Measurements from ENCODE around the gene MKRN1. TPM values are rescaled to one million over a fixed set of nuclear protein-coding genes. Genes with fewer than 3 reads are reported as not detected.
"Not testable (repeated sequence)": the region's sequence is repeated elsewhere in the genome, so short reads cannot be mapped to it uniquely, and the experiment has no call there.

The MKRN1 gene
- total RNA-seq, 4 donors from 2014 or later = 100 to 194 (median 105) TPM

- TF ChIP-seq, protein P1, sequence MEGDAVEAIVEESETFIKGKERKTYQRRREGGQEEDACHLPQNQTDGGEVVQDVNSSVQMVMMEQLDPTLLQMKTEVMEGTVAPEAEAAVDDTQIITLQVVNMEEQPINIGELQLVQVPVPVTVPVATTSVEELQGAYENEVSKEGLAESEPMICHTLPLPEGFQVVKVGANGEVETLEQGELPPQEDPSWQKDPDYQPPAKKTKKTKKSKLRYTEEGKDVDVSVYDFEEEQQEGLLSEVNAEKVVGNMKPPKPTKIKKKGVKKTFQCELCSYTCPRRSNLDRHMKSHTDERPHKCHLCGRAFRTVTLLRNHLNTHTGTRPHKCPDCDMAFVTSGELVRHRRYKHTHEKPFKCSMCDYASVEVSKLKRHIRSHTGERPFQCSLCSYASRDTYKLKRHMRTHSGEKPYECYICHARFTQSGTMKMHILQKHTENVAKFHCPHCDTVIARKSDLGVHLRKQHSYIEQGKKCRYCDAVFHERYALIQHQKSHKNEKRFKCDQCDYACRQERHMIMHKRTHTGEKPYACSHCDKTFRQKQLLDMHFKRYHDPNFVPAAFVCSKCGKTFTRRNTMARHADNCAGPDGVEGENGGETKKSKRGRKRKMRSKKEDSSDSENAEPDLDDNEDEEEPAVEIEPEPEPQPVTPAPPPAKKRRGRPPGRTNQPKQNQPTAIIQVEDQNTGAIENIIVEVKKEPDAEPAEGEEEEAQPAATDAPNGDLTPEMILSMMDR (IDR thresholded peaks at IDR 0.05) = no peak
- no peak for TF ChIP-seq POLR2A (IDR thresholded peaks at IDR 0.05)
- no peak overlapping the region for H3K4me3 ChIP-seq
- no peak overlapping the region for H3K27ac ChIP-seq
- peaks cover 0 to 89% (median 0%) of the 10 kb centered on the region in 3 donors for H3K36me3 ChIP-seq
- no peaks in the 10 kb centered on the region for H3K27me3 ChIP-seq
- peaks cover 0 to 7% (median 0%) of the 10 kb centered on the region in 4 donors for H3K4me1 ChIP-seq
- H3K9me3 ChIP-seq = no peaks in the 10 kb centered on the region
- no peak for DNase-seq
Observed at GRCh38 chr7:140458201-140458600, 21.1 kb downstream of the MKRN1 start.

DNA sequence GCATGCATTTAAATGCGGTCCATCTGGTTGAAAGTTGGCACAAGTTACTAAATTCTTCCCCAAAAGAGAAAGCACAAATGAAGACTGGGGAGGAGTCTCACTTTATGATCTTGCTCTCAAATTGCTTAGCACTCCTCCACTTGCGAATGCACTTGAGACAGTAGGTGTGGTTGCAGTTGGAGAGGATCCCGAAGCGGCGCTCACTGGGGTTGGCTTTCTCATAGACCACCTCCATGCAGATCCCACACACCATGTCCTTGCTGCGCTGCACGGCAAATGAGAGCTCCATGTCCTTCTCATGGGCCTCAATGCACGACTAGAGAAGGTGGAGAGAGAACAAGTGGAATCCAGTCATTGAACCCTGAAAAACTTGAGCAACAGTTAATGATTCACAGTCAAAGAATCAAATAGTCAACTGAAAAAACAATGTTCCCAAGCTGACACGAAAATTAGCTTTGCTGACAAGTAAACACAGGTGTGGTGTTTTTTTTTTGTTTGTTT lies 22.7 kb downstream of the MKRN1 start:
- Histone ChIP-seq H3K9me3 (no peaks in the 10 kb centered on the region), H3K27me3 (no peaks in the 10 kb centered on the region), H3K4me3 (no peak overlapping the region), H3K36me3 (peaks cover 0 to 87% (median 0%) of the 10 kb centered on the region in 3 donors), H3K4me1 (peaks cover 0 to 7% (median 0%) of the 10 kb centered on the region in 4 donors), H3K27ac (peak overlapping the region in 1 of 4 donors; percentile 55)
- TF ChIP-seq, protein P1 (IDR thresholded peaks at IDR 0.05) = no peak
- TF ChIP-seq POLR2A (IDR thresholded peaks at IDR 0.05) = no peak
- no peak for DNase-seq

DNA sequence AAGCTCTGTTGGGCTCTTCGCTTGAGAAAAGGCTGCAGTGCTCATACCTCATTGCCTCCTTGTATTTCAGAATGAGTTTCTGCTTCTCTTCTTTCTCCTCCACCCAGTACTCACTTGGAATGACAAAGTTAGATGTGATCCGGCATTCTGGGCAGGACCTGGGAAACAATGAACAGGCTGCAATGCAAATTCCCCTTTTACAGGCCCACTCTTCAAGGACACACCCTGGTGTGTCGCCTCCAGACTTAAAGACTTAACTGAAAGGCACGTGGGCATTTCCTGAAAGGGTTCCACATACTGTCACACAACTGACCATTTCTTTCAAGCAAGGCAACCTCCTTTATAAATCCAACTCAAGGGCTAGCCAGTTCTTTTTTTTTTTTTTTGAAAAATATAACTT lies 23.6 kb downstream of the MKRN1 start:
- peaks cover 0 to 79% (median 0%) of the 10 kb centered on the region in 3 donors for H3K36me3 ChIP-seq
- no peak overlapping the region for H3K27ac ChIP-seq
- TF ChIP-seq, protein P1 (IDR thresholded peaks at IDR 0.05) = no peak
- no peak for TF ChIP-seq POLR2A (IDR thresholded peaks at IDR 0.05)
- no peaks in the 10 kb centered on the region for H3K27me3 ChIP-seq
- H3K4me1 ChIP-seq = peaks cover 0 to 7% (median 0%) of the 10 kb centered on the region in 4 donors
- no peak for DNase-seq
- no peaks in the 10 kb centered on the region for H3K9me3 ChIP-seq
- no peak overlapping the region for H3K4me3 ChIP-seq

DNA sequence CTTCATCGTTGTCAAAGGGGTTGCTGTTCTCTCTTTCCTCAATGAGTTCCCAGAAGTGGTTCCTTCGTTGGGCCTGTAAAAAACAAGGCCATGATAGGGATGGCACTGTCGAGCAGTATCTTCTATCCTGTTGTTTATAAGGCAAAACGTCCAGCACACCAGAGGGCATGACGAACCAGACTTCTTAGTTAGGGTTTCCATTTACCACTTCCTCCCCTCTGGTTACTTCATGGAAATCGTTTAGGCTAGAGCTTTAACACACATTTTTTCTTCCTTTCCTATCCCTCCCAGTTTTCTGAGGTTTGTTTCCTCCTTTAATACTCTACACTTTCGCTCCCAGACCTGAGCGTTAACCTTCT lies 24.7 kb downstream of the MKRN1 start:
- no peak overlapping the region for H3K4me3 ChIP-seq
- H3K27ac ChIP-seq = no peak overlapping the region
- no peaks in the 10 kb centered on the region for H3K9me3 ChIP-seq
- peaks cover 0 to 7% (median 0%) of the 10 kb centered on the region in 4 donors for H3K4me1 ChIP-seq
- TF ChIP-seq POLR2A (IDR thresholded peaks at IDR 0.05) = no peak
- TF ChIP-seq, protein P1 (IDR thresholded peaks at IDR 0.05) = no peak
- no peak for DNase-seq
- H3K27me3 ChIP-seq = no peaks in the 10 kb centered on the region
- H3K36me3 ChIP-seq = peaks cover 0 to 72% (median 0%) of the 10 kb centered on the region in 3 donors

DNA sequence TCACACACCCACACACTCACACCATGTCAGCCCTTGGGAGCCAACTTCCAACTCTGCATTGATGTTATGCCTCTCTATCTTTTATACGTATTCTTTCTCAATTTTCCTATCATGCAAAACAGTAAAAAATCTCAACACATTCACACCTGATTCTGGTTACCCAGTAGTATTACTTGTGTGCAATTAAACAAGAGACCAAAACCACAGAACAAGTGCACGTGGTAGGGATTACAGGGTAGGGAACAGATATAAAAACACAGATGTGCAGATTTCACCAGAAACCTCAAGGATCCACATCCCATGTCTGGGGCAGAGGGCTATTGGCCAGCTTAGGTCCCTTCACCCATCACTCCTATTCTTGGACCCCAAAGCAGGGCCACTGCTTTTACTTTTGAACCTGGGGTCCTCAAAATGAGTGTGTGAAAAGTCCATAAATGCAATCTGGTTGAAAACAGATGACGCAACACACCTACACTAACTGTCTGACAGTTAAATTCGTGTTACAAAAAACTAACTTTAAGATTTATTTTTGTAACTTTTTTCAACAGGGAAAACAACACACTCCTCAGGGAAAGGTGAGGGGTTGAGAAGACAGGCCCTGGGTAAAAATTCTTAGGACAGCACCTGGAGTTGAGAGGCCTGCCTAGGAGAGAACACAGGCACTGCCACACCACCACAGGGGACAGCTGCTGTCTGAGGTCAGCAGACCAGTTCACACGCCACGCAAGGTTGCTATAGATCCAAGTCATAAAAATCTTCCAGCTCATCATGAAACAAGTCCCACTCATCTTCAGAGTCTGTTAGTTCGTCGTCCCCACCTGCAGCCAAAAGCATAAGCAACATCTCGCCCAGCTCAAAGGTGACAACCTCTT lies 25.3 kb downstream of the MKRN1 start:
- DNase-seq, H3K27me3 ChIP-seq, H3K9me3 ChIP-seq, H3K4me3 ChIP-seq, H3K27ac ChIP-seq, H3K4me1 ChIP-seq: not testable (repeated sequence)
- peaks cover 0 to 66% (median 0%) of the 10 kb centered on the region in 3 donors for H3K36me3 ChIP-seq

- Histone ChIP-seq H3K27ac (peak overlapping the region in 1 of 4 donors; percentile 3), H3K4me1 (peaks cover 0 to 7% (median 0%) of the 10 kb centered on the region in 4 donors), H3K9me3 (no peaks in the 10 kb centered on the region), H3K36me3 (peaks cover 0 to 59% (median 0%) of the 10 kb centered on the region in 3 donors), H3K27me3 (no peaks in the 10 kb centered on the region), H3K4me3 (no peak overlapping the region)
- no peak for DNase-seq
- TF ChIP-seq, protein P1 (IDR thresholded peaks at IDR 0.05) = no peak
- TF ChIP-seq POLR2A (IDR thresholded peaks at IDR 0.05) = no peak
Observed at GRCh38 chr7:140453273-140453672, 26.0 kb downstream of the MKRN1 start.

Data from Peyer's patch (tissue), 4 donors.